NCI-H1048 (cell line): ENCODE results near the gene PSME1.

ENCODE experiments used
- DNase-seq: peaks from one replicate; lab custom pipeline; 2025; lab: John Stamatoyannopoulos, UW

Gene PSME1

GRCh38 chr14:24130380-24130716 is 5.6 kb upstream of the PSME1 start, which contains the start of gene FITM1:
Gene FITM1, plus strand, starts transcription at chr14:24130659. Its CDS starts 905 bp downstream, at chr14:24131564.
- no peak for DNase-seq

- DNase-seq: no peak
Observed at GRCh38 chr14:24130717-24131548, 5.1 kb upstream of the PSME1 start.

- DNase-seq: no peak
Observed at GRCh38 chr14:24131549-24131966, 4.4 kb upstream of the PSME1 start.

GRCh38 chr14:24132061-24132685 is 3.8 kb upstream of the PSME1 start:
- DNase-seq: no peak

GRCh38 chr14:24132976-24133375 is 3.0 kb upstream of the PSME1 start:
- no peak for DNase-seq

- DNase-seq: no peak
Observed at GRCh38 chr14:24133735-24134134, 2.3 kb upstream of the PSME1 start.

- DNase-seq: no peak
Observed at GRCh38 chr14:24135584-24135833, 485 bp upstream of the PSME1 start.

GRCh38 chr14:24136684-24137528 is 912 bp downstream of the PSME1 start:
- no peak for DNase-seq

- no peak for DNase-seq
Observed at GRCh38 chr14:24137529-24138395, 1.8 kb downstream of the PSME1 start.

- no peak for DNase-seq
Observed at GRCh38 chr14:24138396-24139271, 2.6 kb downstream of the PSME1 start.

- DNase-seq: no peak
Observed at GRCh38 chr14:24139272-24139934, 3.4 kb downstream of the PSME1 start.

GRCh38 chr14:24141097-24141880 is 5.3 kb downstream of the PSME1 start, which contains the start of gene EMC9:
Gene EMC9, minus strand, starts transcription at chr14:24141591. Its CDS starts 287 bp downstream, at chr14:24141304.
- DNase-seq: peak; percentile 99

- no peak for DNase-seq
Observed at GRCh38 chr14:24143511-24143910, 7.5 kb downstream of the PSME1 start.

- DNase-seq: no peak
Observed at GRCh38 chr14:24144451-24144850, 8.5 kb downstream of the PSME1 start.

GRCh38 chr14:24145219-24145618 is 9.2 kb downstream of the PSME1 start:
- DNase-seq: no peak

- DNase-seq: no peak
Observed at GRCh38 chr14:24145690-24146452, 9.9 kb downstream of the PSME1 start.

- peak; percentile 89 for DNase-seq
Observed at GRCh38 chr14:24146453-24146977, 10.5 kb downstream of the PSME1 start, which contains the start of gene PSME2. Gene PSME2, minus strand, starts transcription at chr14:24146610. Its CDS starts 29 bp downstream, at chr14:24146581.
